ENCODE measurements around the gene DICER1.
"Not testable (repeated sequence)": the region's sequence is repeated elsewhere in the genome, so short reads cannot be mapped to it uniquely, and the experiment has no call there.

Gene DICER1

DNA sequence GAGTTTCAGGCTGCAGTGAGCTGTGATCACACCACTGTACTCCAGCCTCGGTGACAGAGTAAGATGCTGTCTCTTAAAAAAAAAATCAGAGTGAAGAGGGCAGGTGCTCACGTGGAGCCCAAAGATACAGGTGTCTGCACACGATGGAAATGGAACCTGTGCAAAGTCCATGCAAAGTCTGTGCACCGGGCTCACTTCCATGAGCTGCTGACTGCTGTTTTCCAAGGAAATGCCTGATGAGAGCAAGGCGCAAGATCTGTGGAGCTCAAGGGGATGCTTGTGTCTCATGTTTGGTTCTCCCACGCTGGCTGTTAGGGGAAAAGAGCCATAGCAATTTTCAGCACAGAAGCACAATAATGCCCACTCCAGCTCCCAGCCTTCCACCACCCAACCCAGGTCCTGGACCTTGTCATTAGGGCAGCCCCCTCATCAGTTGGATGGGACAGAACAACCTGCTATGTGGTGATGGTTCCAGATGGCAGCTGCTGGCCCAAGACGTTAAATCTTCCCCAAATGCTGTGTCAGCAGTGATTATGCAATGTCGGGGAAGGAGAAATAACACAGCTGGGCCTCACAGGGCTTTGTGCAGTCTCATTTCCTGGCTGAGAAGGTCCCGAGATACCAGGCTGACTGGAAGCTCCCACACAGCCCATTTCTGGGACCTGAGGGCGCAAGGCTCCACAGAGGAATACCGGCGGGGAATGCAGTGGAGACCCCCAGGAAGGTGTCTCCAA, 27.9 kb upstream of the DICER1 start:
- DNase-seq: no peak

DNA sequence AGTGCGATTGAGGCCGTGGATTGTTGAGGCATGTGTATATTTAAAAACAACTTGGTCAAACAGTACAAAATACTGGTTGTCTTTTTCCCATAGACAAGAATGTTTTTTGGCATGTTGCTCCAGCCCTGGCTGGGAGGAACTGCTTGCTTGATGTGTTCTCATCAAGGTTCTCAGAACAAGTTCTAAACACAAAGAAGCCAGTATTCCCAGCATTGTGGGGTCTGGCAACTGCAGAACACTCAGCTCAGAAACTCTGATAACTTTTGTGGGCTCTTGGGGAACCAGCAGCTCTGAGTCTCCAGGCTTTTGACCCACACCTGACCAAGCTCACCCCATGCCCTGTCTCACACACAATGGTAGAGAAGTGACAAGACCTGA, 27.1 kb upstream of the DICER1 start:
- DNase-seq: no peak

DNA sequence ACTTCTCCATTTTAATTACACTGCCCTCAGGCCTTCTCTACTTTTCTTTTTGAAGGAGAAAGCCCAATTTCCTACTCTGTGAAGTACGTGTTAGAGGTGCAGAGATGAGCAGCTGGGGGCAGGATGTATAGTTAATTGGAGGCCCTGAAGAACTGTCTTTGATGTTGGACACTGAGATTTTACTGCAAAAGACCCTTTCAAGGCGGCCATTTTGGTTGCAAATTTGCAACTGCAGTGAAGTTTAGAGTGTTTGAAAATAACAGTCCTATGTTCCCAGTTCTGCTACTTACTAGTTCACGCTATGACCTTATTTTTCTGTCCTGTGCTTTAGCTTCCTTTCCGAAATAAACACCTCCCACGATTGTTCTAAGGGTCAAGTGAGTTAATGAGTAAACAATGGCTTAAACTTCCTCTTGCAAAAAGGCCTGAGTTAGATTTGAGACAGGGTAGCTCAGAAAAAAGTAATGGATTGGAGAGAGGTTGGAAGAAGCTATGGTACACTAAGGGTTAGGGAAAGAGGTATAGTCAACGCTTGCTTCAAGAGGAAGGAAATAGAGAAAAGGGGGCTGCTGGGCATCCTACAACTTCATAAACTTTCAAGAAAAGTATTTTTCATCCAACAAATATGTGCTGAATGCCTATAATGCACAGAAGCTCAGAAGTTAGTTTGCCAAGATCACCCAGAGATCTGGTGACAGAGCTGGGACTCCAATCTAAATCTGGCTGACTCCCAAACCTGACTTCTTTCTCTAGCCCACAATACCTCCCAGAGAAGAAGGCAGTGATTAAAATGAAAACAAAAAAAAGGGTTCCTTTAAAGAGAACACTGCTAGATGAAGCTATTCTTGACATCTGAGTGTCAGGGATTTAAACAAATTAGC, 26.4 kb upstream of the DICER1 start:
- no peak for DNase-seq

DNA sequence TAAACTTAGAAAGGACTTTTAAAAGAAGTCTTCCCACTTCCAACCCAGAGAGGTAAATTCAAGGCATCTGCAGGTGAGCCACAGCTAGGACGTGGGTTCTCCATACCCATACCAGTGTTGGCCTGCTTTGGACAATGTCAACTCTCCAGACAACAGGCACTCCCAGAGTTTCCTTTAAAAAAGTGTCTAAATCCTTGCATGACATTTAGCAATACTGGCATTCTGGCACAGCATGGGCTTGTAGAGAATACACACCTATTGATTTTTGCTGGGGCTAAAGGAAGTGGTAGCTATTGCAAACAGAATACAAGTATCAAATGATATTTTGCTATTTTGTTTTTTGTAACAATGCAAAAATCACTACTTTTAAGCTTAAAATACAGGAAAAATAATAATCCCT, 25.8 kb upstream of the DICER1 start:
- DNase-seq: no peak

DNA sequence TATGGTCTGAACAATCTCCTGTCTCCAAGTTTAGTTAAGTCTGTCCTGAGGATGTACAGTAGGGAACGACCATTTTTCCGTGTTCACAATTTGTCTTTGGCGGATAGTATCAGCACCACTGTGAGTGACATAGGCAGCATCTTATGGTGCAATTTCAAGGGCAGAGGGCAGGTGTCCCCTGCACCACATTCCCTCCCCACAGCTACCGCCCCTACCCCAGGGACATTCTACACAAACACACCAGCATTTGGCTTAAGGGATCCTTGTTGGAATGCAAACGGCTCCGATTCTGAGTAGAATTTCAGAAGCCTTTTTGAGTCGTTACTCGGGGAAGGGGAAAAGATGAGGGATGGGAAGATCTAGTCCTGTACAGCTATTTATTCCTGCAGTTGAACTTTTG, 25.1 kb upstream of the DICER1 start:
- no peak for DNase-seq

DNA sequence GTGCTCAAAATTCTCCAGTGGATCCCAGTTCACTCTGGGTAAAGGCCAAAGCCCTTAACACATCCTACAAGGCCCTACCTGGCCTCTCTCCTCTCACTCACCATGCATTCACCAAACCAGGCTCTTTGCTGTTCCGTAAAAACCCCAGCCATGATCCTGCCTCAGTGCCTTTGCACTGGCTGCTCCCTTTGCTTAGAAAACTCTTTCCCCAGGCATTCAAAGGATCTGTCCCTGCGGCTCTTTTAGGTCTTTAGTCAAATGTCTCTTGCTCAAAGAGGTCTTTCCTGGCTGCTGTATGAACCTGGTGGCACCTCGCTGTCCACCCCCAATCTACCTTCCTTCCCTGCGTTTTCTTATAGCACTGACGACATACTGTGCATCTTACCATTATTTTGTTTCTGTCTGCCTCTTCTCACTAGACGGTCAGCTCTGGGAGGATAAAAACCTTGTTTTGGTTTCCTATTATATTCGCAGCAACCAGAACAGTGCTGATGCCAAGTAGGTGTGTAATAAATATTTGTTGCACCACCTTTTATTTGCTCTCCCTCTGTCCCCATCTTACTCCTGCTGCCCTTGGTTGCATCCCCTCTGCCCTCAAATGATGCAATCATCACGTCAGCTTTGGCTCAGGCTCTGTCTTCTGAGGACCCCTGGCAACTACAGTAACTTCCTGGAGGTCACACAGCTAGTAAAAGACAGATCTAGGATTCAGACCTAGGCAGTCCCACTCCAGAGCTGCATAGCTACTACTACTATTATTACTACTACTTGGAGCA, 23.8 kb upstream of the DICER1 start:
- DNase-seq: no peak

DNA sequence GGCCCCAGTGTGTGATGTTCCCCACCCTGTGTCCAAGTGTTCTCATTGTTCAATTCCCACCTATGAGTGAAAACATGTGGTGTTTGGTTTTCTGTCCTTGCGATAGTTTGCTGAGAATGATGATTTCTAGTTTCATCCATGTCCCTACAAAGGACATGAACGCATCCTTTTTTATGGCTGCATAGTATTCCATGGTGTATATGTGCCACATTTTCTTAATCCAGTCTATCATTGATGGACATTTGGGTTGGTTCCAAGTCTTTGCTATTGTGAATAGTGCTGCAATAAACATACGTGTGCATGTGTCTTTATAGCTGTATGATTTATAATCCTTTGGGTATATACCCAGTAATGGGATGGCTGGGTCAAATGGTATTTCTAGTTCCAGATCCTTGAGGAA, 18.3 kb upstream of the DICER1 start:
- not testable (repeated sequence) for DNase-seq

DNA sequence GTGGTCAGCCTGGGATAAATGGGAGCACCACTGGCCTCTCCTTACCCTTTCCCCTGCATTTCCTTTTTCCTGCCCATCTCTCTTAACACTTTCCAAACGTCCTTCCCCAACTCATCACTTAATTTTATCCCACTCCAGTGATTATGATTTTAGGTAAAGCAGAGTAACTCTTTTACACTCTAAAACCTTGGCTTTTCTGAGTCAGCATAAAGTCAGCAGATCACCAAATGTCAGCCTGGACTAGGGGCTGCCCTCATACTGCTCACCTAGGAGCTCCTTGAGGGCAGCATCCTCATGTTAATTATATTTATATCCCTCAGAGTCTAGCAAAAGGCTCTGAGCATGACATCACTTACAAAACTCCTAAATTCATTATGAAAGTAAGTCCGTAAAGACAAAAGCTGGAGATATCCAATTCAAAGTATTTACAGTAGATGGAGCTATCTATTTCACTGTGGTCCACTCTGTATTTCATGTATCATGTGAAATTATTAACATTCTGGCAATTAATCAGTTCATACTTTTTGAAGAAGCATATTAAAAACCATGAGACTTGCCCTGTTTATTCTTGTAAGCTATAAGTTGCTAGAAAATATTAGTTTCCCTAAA, 17.0 kb upstream of the DICER1 start:
- no peak for DNase-seq

DNA sequence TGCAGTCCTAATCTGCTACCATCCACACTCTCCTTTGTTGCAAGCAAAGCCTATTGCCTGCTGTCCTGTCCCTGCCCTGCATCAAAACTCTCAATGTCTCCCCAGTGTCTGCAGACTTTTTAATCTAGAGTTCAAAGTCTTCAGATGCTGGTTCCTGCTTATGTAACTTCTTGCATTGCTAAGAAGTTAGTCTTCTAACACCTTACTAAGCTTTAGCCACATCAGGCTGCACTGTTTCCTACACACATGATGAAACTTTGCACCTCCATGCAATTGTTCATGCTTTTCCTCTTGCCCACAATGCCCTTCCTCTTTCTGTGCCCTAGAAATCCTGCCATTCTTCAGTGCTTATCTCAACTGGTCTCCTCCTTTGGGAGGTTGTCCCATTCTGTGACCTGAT, 16.2 kb upstream of the DICER1 start:
- DNase-seq: no peak

DNA sequence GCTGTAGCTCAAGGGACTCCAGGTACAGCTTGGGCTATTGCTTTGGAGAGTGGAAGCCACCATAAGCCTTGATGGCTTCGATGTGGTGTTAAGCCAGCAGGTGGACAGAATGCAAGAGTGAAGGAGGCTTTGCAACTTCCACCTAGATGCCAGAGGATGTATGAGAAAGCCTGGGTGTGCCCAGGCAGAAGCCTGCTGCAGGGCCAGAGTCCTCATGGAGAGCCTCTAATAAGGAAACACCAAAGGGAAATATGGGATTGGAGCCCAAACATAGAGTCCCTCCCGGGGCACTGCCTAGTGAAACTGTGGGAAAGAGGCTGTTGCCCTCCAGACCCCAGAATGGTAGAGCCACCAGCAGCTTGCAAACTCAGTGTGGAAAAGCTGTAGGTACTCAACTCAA, 9.8 kb upstream of the DICER1 start:
- DNase-seq: no peak

DNA sequence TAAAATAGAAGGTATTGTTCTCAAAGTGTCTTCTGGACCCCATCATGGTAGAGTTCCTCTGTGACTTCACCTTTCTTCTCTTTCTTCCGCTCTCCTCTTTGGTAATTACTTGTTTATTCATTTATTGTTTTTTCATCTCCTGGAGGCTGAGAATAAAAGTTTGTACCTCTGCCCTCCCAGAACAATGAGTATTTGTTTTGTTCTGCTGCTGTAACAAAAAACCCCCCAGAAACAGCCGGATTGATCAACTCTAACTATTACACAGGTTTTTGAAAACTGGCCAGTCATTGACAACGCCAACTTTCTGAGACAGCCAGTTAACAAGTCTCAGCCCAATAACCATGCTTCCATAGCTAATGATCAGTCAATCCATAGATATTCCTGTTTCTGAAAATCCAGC, 8.2 kb upstream of the DICER1 start:
- DNase-seq: no peak

DNA sequence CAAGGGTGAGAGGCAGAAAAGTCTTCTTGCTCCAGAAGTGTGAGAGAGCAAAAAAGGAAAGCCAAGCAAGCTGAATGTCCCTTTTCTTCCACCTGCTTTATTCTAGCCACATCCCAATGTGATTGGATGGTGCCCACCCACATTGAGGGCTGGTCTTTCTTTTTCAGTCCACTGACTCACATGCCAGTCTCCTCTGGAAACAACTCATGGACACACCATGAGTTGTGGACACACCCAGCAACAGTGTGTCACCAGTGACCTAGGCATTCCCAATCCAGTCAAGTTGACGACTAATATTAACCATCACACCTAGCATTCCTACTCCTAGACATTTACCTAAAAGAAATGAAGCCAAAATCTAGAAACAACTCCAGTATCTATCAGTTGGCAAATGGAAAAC, 7.2 kb upstream of the DICER1 start:
- DNase-seq: no peak

DNA sequence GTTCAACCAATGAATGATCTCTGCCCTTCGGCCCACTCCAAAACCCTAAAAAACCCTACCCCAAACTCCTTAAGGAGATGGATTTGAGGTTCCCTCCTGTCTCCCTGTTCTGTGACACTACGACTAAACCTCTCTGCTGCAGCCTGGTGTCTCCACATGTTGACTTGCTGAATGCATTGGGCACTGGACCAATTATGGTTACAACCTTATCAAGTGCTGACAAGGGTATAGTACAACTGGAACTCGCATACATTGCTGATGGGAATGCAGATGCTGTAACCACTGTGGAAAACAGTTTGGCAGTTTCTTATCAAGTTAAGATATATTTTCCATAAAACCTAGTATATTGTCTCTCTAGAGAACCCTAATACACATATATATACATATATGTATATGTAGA, 6.3 kb upstream of the DICER1 start:
- no peak for DNase-seq

DNA sequence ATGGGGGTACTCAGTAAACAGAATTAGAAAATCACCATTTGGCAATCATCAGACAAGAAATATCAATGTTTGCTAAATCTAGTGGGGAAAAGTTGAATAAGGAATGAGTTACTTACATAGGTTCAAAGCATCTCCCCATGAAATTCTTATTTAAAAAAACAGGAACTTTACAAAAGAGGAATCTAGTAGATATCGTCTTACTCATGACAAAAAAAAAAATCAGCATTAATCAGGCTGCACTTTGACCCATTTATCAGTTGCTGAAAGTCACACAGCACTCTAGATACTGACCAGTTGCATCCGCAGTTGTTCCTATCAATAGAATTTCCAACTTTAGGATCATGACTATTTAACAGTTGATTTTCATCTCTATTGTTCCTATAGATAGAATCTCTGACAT, 5.8 kb upstream of the DICER1 start:
- DNase-seq: no peak

DNA sequence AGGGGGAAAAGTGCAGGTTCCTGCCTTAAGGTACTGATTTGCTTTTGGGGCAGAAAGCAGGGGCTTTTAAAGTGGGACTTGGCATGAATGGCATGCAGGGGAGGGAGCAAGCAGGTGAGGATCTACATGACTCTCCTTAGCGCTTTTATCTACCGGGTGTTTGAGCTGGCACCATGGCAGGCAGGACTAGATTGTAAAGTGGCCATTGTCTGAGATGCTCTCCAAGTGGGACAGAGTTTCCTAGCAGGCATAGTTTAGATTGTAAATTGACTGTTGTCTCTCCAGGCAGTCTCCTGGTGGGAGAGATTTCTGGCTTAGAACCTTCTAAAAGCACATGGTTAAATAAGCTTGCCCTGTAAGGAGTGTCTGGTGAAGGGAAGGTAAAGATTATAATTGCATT, 5.3 kb upstream of the DICER1 start:
- DNase-seq: no peak

DNA sequence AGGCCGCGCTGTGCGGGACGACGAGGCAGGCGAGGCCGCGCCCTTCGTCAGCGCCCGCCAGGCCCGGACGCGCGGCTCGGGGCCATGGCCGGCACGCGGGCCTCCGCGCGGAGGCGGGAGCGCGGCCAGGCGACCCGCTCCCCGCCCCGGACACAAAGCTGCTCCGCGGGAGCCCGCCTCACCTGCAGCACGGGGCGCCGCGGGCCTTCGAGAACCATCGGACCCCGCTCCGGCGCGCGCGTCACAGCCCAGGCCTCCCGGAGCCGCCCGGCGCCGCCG, 342 bp downstream of the DICER1 start:
- DNase-seq: no peak

DNA sequence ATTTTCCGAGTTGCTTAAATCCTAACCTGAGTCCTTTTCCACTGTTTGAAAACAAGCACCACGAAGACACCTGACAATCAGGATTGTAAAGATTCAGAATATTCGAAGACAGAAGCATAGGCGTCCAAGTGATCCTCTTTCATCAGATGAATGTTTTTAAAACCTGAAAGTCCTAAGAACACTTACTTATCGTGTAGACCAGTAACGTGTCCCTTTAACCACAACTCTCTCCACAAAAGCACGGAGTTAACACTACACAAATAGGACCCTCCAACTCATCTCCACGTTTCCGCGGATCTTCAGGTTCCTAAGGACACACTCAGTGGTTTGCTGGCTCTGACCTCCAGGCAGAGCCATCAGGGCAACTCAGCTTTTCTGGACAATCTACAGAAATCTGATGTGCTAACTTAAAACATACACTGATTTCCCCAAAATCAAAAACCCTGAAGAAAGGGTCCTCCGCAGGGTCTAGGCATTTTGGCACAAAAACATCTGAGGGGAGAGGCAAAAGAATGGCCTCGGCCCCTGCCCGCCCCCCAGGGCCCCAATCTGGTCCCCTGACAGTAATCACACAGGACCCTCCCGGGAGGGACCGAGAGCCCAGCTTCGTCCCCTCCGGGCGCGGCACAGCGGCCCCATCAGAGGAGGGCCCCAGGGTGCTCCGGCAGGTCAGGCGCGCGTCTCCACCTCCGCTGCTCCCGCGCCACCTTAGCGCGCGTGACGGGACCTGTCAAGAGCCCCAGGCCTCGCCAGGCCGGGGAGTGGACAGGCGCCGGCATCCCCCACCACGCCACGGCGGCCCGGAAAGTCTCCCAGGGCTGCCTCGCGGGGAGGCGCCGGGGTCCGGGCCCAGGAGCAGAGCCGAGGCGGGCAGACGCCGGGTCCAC, 925 bp downstream of the DICER1 start:
- DNase-seq: peak; percentile 54 to 64

DNA sequence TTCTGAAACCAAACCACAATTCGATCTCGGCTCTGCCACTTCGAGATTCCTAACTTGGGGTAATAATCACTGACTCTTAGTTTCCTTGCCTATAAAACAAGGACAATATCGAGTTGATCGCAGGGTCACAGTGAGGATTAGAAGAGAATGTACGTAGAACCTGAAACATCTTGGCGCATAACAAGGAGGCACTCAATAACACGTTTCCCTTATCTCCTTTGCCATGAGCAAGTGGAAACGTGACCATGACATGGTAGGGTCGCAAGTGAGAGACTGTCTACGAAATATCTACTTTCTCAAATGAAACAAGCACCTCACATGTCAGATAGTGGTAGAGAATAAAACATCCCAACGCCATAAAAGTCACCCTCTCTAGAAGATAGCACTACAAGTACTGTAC, 2.3 kb downstream of the DICER1 start:
- no peak for DNase-seq

DNA sequence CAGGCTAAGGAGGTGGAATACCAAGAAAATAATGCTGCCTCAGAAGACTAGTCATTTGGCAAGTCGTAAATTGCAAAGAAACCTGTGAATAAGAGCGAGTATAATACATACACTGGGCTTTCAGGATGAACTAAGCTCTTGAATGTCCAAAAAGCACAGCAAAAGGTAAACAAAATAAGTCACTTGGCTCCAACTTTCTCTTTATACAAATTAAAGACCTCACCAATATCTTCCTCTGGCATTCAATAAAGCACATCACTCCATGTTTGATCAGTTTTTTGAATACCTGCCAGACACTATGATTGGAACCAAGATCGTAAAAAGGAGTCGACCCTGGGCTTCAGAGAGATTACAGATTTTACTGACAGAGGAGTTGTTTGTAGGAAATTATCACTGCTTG, 3.5 kb downstream of the DICER1 start:
- DNase-seq: no peak

DNA sequence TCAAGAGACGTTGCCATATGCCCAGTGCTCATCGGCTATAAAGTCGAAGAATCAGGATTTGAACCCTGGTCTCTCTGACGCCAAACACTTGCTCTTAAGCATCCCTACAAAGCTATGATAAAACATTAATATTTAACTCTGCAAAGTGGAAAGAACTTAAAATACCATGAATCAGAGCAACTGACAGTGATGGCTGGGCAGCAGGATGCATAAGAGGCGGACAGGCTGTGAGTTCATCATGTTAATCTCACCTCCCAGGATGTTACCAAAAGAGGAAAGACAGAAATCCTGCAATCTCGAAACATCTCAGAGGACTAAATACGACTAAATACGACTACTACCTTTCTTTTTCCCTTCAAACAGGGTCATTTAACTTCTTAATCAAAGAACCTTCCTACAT, 5.8 kb downstream of the DICER1 start:
- DNase-seq: no peak

DNA sequence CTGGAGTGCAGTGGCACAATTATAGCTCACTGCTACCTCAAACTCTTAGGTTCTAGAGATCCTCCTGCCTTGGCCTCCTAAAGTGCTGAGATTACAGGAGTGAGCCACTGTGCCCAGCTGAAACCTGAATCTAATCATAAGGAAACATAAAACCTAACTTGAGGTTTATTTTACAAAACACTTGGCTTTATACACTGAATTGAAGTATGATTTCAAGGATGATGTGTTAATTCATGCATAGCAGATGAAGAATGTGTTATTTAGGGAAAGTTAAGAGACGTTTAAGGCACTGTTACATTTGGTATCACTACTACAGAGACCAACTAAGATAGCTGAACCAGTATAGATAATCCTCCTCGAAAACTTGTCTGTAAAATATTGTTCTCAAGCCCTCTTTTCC, 6.4 kb downstream of the DICER1 start:
- DNase-seq: no peak

DNA sequence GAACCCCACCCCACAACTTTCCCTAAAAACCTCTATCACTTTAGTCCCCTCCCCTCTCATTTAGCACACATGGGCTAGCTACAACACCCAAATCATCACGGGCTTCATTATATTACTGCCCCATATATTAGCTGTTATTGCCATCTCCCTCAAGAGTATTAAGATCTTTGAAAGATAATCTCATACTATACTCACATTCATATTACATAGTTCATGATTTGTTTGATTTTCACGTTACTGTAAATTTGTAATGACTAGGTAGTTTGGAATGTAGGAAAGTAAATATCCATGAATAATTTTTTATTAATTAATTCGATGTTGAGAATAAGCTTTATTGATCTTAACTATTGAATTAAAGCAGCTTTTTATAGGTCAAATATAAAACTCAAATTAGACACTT, 7.9 kb downstream of the DICER1 start:
- no peak for DNase-seq

DNA sequence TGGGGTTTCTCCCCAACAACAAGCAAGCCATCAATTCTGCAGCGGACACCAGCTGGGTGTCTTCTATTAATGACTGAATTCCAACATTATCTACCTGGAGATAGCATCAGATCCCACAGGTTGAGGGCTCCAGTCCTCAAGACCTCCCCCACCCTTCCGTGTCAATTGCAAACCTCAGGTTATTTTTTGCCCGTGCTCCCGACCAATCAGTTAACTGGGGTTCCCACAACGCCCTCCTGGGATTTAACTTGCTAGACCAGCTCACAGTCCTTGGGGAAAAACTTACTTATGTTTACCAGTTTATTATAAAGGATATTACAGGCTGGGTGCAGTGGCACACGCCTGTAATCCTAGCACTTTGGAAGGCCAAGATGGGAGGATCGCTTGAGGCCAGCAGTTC, 9.7 kb downstream of the DICER1 start:
- DNase-seq: no peak
